ENCODE results near the gene MED29.

The MED29 gene

GRCh38 chr19:39433480-39434079 lies 42.4 kb downstream of the MED29 start:
- DNase-seq: no peak

GRCh38 chr19:39434123-39435076 lies 43.2 kb downstream of the MED29 start:
- no peak for DNase-seq

- peak; percentile 99 for DNase-seq
Measured at GRCh38 chr19:39435499-39436349, 44.5 kb downstream of the MED29 start, which contains the start of gene RPS16. Gene RPS16 (minus strand): TSS chr19:39435949. CDS start chr19:39435895, 54 bp downstream.

GRCh38 chr19:39436350-39436716 lies 45.2 kb downstream of the MED29 start:
- no peak for DNase-seq

GRCh38 chr19:39438270-39438934 lies 47.2 kb downstream of the MED29 start:
- DNase-seq: no peak

- DNase-seq: no peak
Measured at GRCh38 chr19:39444598-39445195, 53.5 kb downstream of the MED29 start.

GRCh38 chr19:39445196-39446111 lies 54.3 kb downstream of the MED29 start, which contains the start of gene SUPT5H:
Gene SUPT5H (plus strand): TSS chr19:39445582. CDS start chr19:39445891, 309 bp downstream.
- DNase-seq: peak; percentile 96

- DNase-seq: no peak
Measured at GRCh38 chr19:39446365-39447084, 55.3 kb downstream of the MED29 start.

GRCh38 chr19:39448271-39448670 lies 57.1 kb downstream of the MED29 start:
- DNase-seq: no peak

GRCh38 chr19:39449116-39449797 lies 58.1 kb downstream of the MED29 start:
- no peak for DNase-seq
